ENCODE data around the gene SPATC1L.

SPATC1L gene

GRCh38 chr21:46221664-46222435 lies 37.6 kb upstream of the SPATC1L start:
- Histone ChIP-seq H4K20me1 (ENCODE audit: insufficient read depth, low read length) (no peaks in the 10 kb centered on the region), H3K36me3 (ENCODE audit: insufficient read depth, low read length) (peaks cover 57% of the 10 kb centered on the region), H3K27me3 (ENCODE audit: insufficient read depth, low read length) (no peaks in the 10 kb centered on the region), H3K4me3 (ENCODE audit: low read depth, low read length, poor library complexity, severe bottlenecking) (no peak overlapping the region), H3K4me1 (ENCODE audit: insufficient read depth, low read length, severe bottlenecking) (peaks cover 20% of the 10 kb centered on the region), H3K9me3 (ENCODE audit: low read length) (no peaks in the 10 kb centered on the region), H3K79me2 (ENCODE audit: insufficient read depth, low read length) (peaks cover 14% of the 10 kb centered on the region; the same call in 1 of the 2 replicates), H3K9me2 (ENCODE audit: low read depth, low read length) (no peaks in the 10 kb centered on the region), H3F3A (ENCODE audit: insufficient read depth, low read length) (no peaks in the 10 kb centered on the region), H2AFZ (ENCODE audit: low read length) (no peak overlapping the region), H3K27ac (ENCODE audit: low read depth, low read length, poor library complexity, severe bottlenecking) (no peak overlapping the region), H3K9ac (ENCODE audit: low read length) (no peak overlapping the region), H3K4me2 (ENCODE audit: low read length) (no peak overlapping the region)
- TF ChIP-seq EZH2 (IDR thresholded peaks at IDR 0.05; ENCODE audit: borderline replicate concordance, low read length) (no peak), CTCF (IDR thresholded peaks at IDR 0.05; ENCODE audit: low read length) (no peak)

- H3K9me2 ChIP-seq (ENCODE audit: low read depth, low read length), result no peaks in the 10 kb centered on the region
- H3K27me3 ChIP-seq (ENCODE audit: insufficient read depth, low read length), result no peaks in the 10 kb centered on the region
- no peak overlapping the region for H3K4me3 ChIP-seq (ENCODE audit: low read depth, low read length, poor library complexity, severe bottlenecking)
- H3K36me3 ChIP-seq (ENCODE audit: insufficient read depth, low read length), result peaks cover 59% of the 10 kb centered on the region
- no peaks in the 10 kb centered on the region for H4K20me1 ChIP-seq (ENCODE audit: insufficient read depth, low read length)
- peaks cover 5% of the 10 kb centered on the region; the same call in 1 of the 2 replicates for H3K79me2 ChIP-seq (ENCODE audit: insufficient read depth, low read length)
- no peak overlapping the region for H3K4me2 ChIP-seq (ENCODE audit: low read length)
- TF ChIP-seq CTCF (IDR thresholded peaks at IDR 0.05; ENCODE audit: low read length), result no peak
- TF ChIP-seq EZH2 (IDR thresholded peaks at IDR 0.05; ENCODE audit: borderline replicate concordance, low read length), result no peak
- peaks cover 10% of the 10 kb centered on the region for H3K4me1 ChIP-seq (ENCODE audit: insufficient read depth, low read length, severe bottlenecking)
- H3K27ac ChIP-seq (ENCODE audit: low read depth, low read length, poor library complexity, severe bottlenecking), result no peak overlapping the region
- no peak overlapping the region for H3K9ac ChIP-seq (ENCODE audit: low read length)
- H3K9me3 ChIP-seq (ENCODE audit: low read length), result no peaks in the 10 kb centered on the region
- no peak overlapping the region for H2AFZ ChIP-seq (ENCODE audit: low read length)
- H3F3A ChIP-seq (ENCODE audit: insufficient read depth, low read length), result no peaks in the 10 kb centered on the region
These were observed 36.6 kb upstream of the SPATC1L start for GRCh38 chr21:46220847-46221246.

- H3K79me2 ChIP-seq (ENCODE audit: insufficient read depth, low read length), result peaks cover 4% of the 10 kb centered on the region; the same call in 1 of the 2 replicates
- peaks cover 59% of the 10 kb centered on the region for H3K36me3 ChIP-seq (ENCODE audit: insufficient read depth, low read length)
These were observed 36.1 kb upstream of the SPATC1L start for GRCh38 chr21:46220275-46220810.

More at GRCh38 chr21:46220275-46220810, 36.1 kb upstream of the SPATC1L start:
- no peaks in the 10 kb centered on the region for H3F3A ChIP-seq (ENCODE audit: insufficient read depth, low read length)
- H3K9me3 ChIP-seq (ENCODE audit: low read length), result no peaks in the 10 kb centered on the region
- TF ChIP-seq EZH2 (IDR thresholded peaks at IDR 0.05; ENCODE audit: borderline replicate concordance, low read length) (no peak), CTCF (IDR thresholded peaks at IDR 0.05; ENCODE audit: low read length) (no peak)
- no peak overlapping the region for H3K4me3 ChIP-seq (ENCODE audit: low read depth, low read length, poor library complexity, severe bottlenecking)
- H3K9ac ChIP-seq (ENCODE audit: low read length), result no peak overlapping the region
- no peaks in the 10 kb centered on the region for H3K9me2 ChIP-seq (ENCODE audit: low read depth, low read length)
- peaks cover 4% of the 10 kb centered on the region for H3K4me1 ChIP-seq (ENCODE audit: insufficient read depth, low read length, severe bottlenecking)
- no peaks in the 10 kb centered on the region for H4K20me1 ChIP-seq (ENCODE audit: insufficient read depth, low read length)
- no peak overlapping the region for H2AFZ ChIP-seq (ENCODE audit: low read length)
- H3K27me3 ChIP-seq (ENCODE audit: insufficient read depth, low read length), result no peaks in the 10 kb centered on the region
- H3K27ac ChIP-seq (ENCODE audit: low read depth, low read length, poor library complexity, severe bottlenecking), result no peak overlapping the region
- H3K4me2 ChIP-seq (ENCODE audit: low read length), result no peak overlapping the region

All from OCI-LY1 (cell line).